NCI-H226 (cell line): ENCODE measurements around the gene C12orf60.
"Not testable (repeated sequence)": the region's sequence is repeated elsewhere in the genome, so short reads cannot be mapped to it uniquely, and the experiment has no call there.

Experiments used
- DNase-seq: peaks from one replicate; pipeline ENCODE4 v3.0.0-alpha.2; 2015

The C12orf60 gene

GRCh38 chr12:14803011-14803829 is at the start of gene C12orf60, which contains the start of gene WBP11:
TSS of gene C12orf60 (plus strand) at chr12:14803670. CDS start at chr12:14822936, 19,266 bp downstream.
TSS of gene WBP11 (minus strand) at chr12:14803478. CDS start at chr12:14801383, 2,095 bp downstream.
- peak; percentile 99 for DNase-seq

GRCh38 chr12:14756334-14757143 is 46.9 kb upstream of the C12orf60 start:
- DNase-seq = no peak

DNA sequence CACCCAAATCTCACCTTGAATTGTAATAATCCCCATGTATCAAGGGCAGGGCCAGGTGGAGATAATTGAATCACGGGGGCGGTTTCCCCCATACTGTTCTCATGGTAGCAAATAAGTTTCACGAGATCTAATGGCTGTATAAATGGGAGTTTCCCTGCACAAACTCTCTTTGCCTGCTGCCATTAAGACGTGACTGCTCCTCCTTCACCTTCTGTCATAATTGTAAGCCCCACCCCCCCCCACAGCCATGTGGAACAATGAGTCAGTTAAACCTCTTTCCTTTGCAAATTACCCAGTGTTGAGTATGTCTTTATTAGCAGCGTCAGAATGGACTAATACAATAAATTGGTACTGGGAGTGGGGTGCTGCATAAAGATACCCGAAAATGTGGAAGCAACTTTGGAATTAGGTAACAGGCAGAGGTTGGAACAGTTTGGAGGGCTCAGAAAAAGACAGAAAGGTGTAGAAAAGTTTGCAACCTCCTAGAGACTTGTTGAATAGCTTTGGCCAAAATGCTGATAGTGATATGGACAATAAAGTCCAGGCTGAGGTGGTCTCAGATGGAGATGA is 43.7 kb upstream of the C12orf60 start:
- DNase-seq = not testable (repeated sequence)

- DNase-seq = no peak
Measured at GRCh38 chr12:14765398-14765797, 38.1 kb upstream of the C12orf60 start.

- DNase-seq = not testable (repeated sequence)
Measured at GRCh38 chr12:14766020-14766419, 37.5 kb upstream of the C12orf60 start.

- DNase-seq = no peak
Measured at GRCh38 chr12:14766649-14767215, 36.7 kb upstream of the C12orf60 start.

- DNase-seq = no peak
Measured at GRCh38 chr12:14767617-14768016, 35.9 kb upstream of the C12orf60 start.

- no peak for DNase-seq
Measured at GRCh38 chr12:14768823-14769405, 34.6 kb upstream of the C12orf60 start.

GRCh38 chr12:14769466-14769968 is 34.0 kb upstream of the C12orf60 start:
- no peak for DNase-seq

GRCh38 chr12:14769969-14770495 is 33.4 kb upstream of the C12orf60 start:
- DNase-seq = peak; percentile 62

DNA sequence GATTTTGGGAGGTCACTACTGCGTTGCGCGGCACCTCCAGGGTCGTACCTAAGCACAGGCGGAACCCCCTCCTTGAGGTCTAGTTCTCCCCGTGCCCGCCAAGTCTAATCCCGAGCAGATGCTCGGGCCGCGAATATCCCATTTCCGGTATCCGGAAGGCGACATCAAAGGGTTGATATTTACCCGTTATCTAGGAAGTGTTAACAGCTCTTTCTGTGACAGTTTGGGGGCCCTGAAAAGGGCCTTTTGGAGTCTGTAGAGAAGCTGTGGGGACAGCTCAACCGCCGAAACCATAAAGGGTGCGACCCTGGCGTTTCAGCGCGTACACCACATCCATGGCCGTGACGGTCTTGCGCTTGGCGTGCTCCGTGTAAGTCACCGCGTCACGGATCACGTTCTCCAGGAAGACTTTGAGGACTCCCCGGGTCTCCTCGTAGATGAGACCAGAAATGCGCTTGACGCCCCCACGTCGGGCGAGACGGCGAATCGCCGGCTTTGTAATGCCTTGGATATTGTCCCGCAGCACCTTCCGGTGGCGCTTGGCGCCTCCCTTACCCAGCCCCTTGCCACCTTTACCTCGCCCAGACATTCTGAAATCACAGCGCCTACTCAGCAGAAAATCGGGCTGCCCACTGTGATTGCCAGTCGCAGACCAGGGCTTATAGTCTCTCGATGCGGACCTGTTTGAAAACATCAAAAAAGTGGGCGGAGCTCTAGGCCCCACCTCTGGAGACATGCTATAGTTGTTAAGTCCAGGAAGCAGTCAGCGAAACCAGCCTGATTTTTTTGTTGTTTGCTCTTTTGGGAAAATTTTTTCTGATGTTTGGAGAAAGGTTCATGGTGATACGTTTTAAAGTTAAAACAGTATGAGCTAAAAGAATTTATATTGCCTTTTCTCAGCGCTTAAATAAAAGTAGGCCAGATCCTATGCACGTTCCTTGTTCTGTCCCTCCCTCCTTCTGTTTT is 32.7 kb upstream of the C12orf60 start:
- DNase-seq = peak; percentile 92

DNA sequence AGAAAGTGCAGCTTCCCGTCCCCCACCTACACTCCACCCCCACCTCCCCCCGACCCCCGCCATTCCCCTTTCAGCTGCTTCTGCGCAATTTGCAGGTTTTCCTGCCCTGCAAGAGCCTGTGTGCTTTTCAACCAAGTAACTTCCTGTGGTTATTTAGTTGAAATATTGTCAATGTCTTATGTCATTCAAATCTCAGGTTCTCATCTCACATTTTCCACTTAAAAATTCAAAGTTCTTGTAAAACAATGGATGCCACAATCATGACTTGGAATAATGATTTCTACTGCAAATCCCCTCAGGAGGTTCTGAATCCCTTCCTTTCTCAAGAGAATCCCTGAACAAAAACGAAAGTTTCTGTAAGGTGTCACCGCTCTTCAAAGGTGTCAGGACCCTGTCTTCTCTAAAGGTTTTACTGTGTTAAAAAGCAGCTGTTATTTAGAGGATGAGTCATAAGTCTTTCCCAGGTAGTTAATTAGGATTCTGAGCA is 31.8 kb upstream of the C12orf60 start:
- no peak for DNase-seq

DNA sequence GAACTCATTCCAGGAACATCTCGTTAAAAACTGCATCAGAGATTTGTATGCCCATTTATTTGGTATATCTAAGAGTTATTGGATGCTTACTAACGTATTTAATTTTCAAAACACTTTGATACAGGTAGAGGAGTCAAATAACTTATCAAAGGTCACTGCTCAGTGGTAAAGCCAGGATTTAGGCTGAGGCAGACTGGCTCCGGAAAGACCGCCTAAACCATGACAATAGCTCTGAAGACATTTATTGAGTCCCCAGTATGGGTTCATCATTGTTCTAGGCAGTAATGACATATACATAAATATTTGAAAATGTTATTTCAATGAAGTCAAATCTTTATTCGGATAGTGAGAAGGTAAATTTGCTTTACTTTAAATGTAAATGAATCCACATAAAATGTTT is 30.5 kb upstream of the C12orf60 start:
- DNase-seq = no peak

GRCh38 chr12:14773685-14774073 is 29.8 kb upstream of the C12orf60 start:
- no peak for DNase-seq

GRCh38 chr12:14774074-14774905 is 29.2 kb upstream of the C12orf60 start:
- peak; percentile 95 for DNase-seq

DNA sequence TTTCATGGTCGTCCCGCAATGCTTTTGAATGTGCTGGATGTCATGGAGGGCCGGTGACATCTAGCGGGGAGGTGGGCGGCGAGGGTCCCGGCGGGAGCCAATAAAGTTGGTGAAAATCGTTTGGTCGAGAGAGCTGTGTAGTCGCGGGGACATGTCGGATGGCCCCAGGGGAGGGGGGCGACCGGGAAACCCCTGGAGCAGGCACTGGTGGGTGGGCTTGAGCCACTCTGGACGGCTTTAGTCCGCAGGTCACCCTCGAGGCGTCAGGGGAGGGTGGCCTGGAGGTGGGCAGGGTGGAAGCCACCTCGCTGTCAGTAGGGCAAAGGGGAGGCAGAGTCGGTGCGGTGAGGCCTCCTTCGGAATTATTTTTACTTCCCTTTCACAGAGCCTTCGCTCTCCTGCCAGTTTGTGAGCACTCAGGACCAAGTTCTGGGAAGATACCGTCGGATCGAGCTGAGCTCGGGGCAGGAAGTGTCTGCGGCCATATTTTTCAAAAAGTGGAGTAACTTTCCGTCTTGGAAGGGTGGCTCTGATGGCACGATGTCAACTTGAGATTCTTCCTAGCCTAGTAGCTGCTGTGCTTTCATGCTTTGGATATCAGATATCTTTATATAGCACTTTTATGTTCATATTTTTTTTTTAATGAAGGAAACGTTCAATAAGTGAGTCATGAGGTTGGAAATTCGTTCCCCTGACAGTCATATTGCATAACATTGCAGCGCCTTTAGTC is 28.4 kb upstream of the C12orf60 start:
- peak; percentile 53 for DNase-seq

- DNase-seq = peak; percentile 38
Measured at GRCh38 chr12:14775636-14775980, 27.9 kb upstream of the C12orf60 start.

DNA sequence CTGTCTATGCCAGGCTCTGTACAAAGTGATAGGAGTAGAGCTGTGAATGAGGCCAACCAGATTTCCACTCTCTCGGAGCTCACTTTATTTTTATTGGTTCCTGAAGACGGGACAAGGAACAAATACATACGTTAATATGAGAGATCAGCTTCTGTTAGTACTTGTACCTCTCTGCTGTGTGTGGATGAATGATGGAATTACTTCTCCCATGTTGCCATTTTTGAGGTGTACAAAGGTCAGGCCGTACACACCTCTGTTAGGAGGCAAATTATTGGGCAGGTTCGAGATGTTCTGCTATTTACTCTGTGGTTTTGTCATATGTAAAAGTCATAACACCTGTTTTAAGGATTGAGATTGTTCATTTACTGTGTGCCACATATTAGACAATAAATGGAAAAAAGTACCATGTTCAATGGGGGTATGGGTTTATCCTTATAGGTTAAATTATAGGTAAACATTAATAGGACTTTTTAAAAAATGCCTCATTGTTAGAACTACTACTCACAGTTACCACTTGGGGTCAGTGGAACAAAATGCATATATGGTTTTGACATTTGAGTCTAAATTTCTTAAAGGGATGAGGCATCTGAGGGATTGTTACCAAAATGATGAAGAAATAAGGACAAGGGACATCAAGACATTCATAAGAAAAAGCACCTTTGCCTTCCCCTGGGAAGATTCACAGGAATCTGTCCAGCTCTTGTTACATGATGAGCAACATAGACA is 27.1 kb upstream of the C12orf60 start:
- no peak for DNase-seq

GRCh38 chr12:14777271-14777670 is 26.2 kb upstream of the C12orf60 start:
- no peak for DNase-seq
